ENCODE results near the gene SETBP1. TPM values are rescaled to one million over a fixed set of nuclear protein-coding genes. Genes with fewer than 3 reads are reported as not detected.
"Not testable (repeated sequence)": the region's sequence is repeated elsewhere in the genome, so short reads cannot be mapped to it uniquely, and the experiment has no call there.

Gene SETBP1
- total and polyA plus RNA-seq, 2 of the 8 experiments (the other 6 are each of a cell fraction or from before 2014, with no cell fraction given), result 2.0 to 6.5 TPM

- no peak for TF ChIP-seq RXRA (IDR thresholded peaks at IDR 0.05; ENCODE audit: insufficient read depth, low read depth, low read length)
- TF ChIP-seq RFX5 (IDR thresholded peaks at IDR 0.05; ENCODE audit: borderline replicate concordance, low read depth, low read length), result no peak
- TF ChIP-seq CBX5 (IDR thresholded peaks at IDR 0.05; ENCODE audit: low read depth, low read length), result no peak
- no peak for TF ChIP-seq KDM4A (IDR thresholded peaks at IDR 0.05; ENCODE audit: low read depth, low read length, severe bottlenecking)
- no peak for TF ChIP-seq GTF2F1 (IDR thresholded peaks at IDR 0.05; ENCODE audit: borderline replicate concordance, low read depth, low read length)
- TF ChIP-seq HDAC2 (IDR thresholded peaks at IDR 0.05; ENCODE audit: borderline replicate concordance in 1 of 2, low read depth in 2 of 2, low read length in 2 of 2), result no peak
- no peak for TF ChIP-seq POU5F1 (IDR thresholded peaks at IDR 0.05; ENCODE audit: low read depth, low read length)
These were observed 38.9 kb downstream of the SETBP1 start (continued) for GRCh38 chr18:44719519-44720060.

DNA sequence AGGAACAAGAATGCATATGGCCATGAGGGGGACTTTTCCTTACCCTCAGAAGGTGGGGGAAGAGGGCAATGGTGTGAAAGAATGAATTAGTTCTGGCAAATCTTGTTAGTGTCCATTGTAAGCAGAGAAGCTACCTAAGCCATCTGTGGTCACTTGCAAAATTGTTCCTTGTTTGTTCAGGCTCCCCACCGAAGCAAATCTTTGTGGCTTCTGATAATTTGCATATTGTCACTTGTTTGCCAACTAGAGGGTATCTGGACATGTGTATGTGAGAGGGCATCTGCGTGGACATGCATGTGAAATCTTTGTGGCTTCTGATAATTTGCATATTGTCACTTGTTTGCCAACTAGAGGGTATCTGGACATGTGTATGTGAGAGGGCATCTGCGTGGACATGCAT, 41.1 kb downstream of the SETBP1 start:
- H2BK20ac ChIP-seq (ENCODE audit: low read length); H3K23me2 ChIP-seq (ENCODE audit: low read depth, low read length); H3K23ac ChIP-seq (ENCODE audit: insufficient read length); H3K36me3 ChIP-seq (ENCODE audit: control insufficient read depth in 2 of 4, insufficient read depth in 4 of 4, low read length in 3 of 4); H3K9ac ChIP-seq (replicated peaks in 1 of 4; ENCODE audit: extremely low read depth in 1 of 4, low read depth in 3 of 4, low read length in 3 of 4); H2BK12ac ChIP-seq (ENCODE audit: low read depth, low read length); H2AFZ ChIP-seq (ENCODE audit: low read length); H3K14ac ChIP-seq (ENCODE audit: insufficient read length); H2AK5ac ChIP-seq (ENCODE audit: low read depth, low read length); H4K20me1 ChIP-seq (replicated peaks in 1 of 2; ENCODE audit: control insufficient read depth in 1 of 2, insufficient read depth in 2 of 2, low read length in 2 of 2); H3K4me2 ChIP-seq (ENCODE audit: insufficient read depth in 1 of 2, low read depth in 2 of 2, low read length in 2 of 2); H3K4ac ChIP-seq (replicated peaks; ENCODE audit: insufficient read length, low read depth, low read length); FAIRE-seq; H3K79me2 ChIP-seq (ENCODE audit: control insufficient read depth in 1 of 2, insufficient read depth in 2 of 2, low read length in 2 of 2); H3K27me3 ChIP-seq (replicated peaks in 1 of 4; ENCODE audit: control insufficient read depth in 3 of 4, extremely low read depth in 1 of 4, insufficient read depth in 3 of 4, low read length in 3 of 4); H3K79me1 ChIP-seq (ENCODE audit: low read depth, low read length); H3K56ac ChIP-seq (replicated peaks; ENCODE audit: insufficient read length, low read depth, low read length); H4K5ac ChIP-seq (ENCODE audit: insufficient read length, low read depth, low read length); POLR2A ChIA-PET (ENCODE audit: partially characterized antibody); H2BK5ac ChIP-seq (ENCODE audit: low read depth, low read length); H2BK120ac ChIP-seq (replicated peaks; ENCODE audit: low read depth, low read length); H3K27ac ChIP-seq (ENCODE audit: low read depth, low read length); H3K9me3 ChIP-seq (ENCODE audit: insufficient read depth in 2 of 2, low read depth in 1 of 2, low read length in 1 of 2); DNase-seq (ENCODE audit: low read depth in 1 of 2, low spot score in 2 of 2); H4K8ac ChIP-seq (ENCODE audit: extremely low read depth, insufficient read depth, low read length); H3K18ac ChIP-seq (ENCODE audit: extremely low read depth, low read length); H4K91ac ChIP-seq (replicated peaks; ENCODE audit: insufficient read length, low read length); H3K4me3 ChIP-seq (ENCODE audit: extremely low read depth in 1 of 4, insufficient read depth in 2 of 4, low read depth in 3 of 4, low read length in 4 of 4); H2BK15ac ChIP-seq (ENCODE audit: low read length): not testable (repeated sequence)
- WGBS, 2 experiments (ENCODE audit: extremely low coverage in 1 of 2, insufficient coverage in 1 of 2, insufficient read length in 1 of 2, insufficient replicate concordance in 2 of 2, low coverage in 1 of 2, low lambda C conversion rate in 2 of 2, missing lambda C conversion rate in 1 of 2), result 92% methylated on average over 3 of the region's 3 CpGs; no CpG with 5 or more reads in 1 of the 2 experiments
- CTCF ChIA-PET (ENCODE audit: partially characterized antibody), result interaction anchor here (1.1 kb wide), 1 partner anchor 8 kb away, joined by 3 read pairs; no protein-coding TSS in a partner anchor
- H3K4me1 ChIP-seq (replicated peaks in 1 of 4; ENCODE audit: control insufficient read depth in 3 of 4, insufficient read depth in 4 of 4, low read length in 3 of 4), result peaks cover 7 to 11% (median 8%) of the 10 kb centered on the region in 4 experiments; a peak in 4 of 7 replicates

All from H1 (cell line).